Lower leg skin (tissue), 4 donors: ENCODE measurements around the gene MRTO4. TPM values are rescaled to one million over a fixed set of nuclear protein-coding genes. Genes with fewer than 3 reads are reported as not detected.
"Not testable (repeated sequence)": the region's sequence is repeated elsewhere in the genome, so short reads cannot be mapped to it uniquely, and the experiment has no call there.

Experiments used
- DNase-seq, 2 donors: peaks; one replicate each; pipeline ENCODE4 v3.0.0-alpha.2; 2019; ENCODE audit warnings: low spot score in 2 of 2
- H3K4me3 ChIP-seq: fragments of 200-600 bp; sonication (generic); 2 replicates; pipeline ENCODE4 v1.5.1; 2017; ENCODE audit warnings: mild to moderate bottlenecking, low read depth; ENCODE audit not compliant: poor library complexity, severe bottlenecking
- POLR2A ChIP-seq, 2 donors: fragments of 450-650 bp; IDR thresholded peaks; one replicate each; pipeline ENCODE4 v1.6.1; 2016 to 2017; ENCODE audit warnings: antibody characterized with exemption in 2 of 2, mild to moderate bottlenecking in 1 of 2, moderate library complexity in 1 of 2
- WGBS, 2 donors: methylation state at CpG; one replicate each; pipeline ENCODE4 v1.1.5; 2018; 5-methylcytosine and 5-hydroxymethylcytosine counted together
- intact Hi-C: fragments of 100-400 bp; cut with DNase I; formaldehyde crosslinking; loops from one replicate; pipeline ENCODE4 v1.15.0; 2023; ENCODE audit warnings: low total_unique reads
- total RNA-seq, 4 donors: library from RNA; depleted of rRNA; stranded (reverse); fragments of >200 nt; gene quantifications; one replicate each; pipeline ENCODE4 v1.1.0, GENCODE V29; 2016
- TF ChIP-seq, protein P1 (sequence below), 3 donors: fragments of 450-650 bp; IDR thresholded peaks; one replicate each; pipeline ENCODE4 v1.5.1; 2016; ENCODE audit warnings: antibody characterized with exemption in 3 of 3, mild to moderate bottlenecking in 3 of 3, moderate library complexity in 2 of 3

The MRTO4 gene
- total RNA-seq, 4 donors from 2014 or later = 12.4 to 26.4 (median 20.9) TPM

DNA sequence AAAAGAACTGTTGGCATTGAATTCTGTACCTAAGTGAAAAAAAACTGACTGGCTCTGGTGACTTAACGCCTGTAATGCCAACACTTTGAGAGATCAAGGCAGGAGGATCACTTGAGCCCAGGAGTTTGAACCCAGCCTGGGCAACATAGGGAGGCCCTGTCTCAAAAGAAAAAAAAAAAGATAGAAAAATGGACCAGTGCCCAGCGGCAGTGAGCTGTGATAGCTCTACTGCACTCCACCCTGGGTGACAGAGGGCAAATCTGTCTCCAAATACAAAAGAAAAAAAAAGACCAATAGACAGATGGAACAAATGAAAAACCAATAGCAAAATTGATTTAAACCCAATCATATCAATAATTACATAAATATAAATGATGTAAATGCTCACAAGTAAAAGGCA is 37.6 kb downstream of the MRTO4 start:
- 26 to 32% methylated on average over 2 of the region's 2 CpGs for WGBS, 2 donors
- intact Hi-C loops = no loop called here
- no peak for TF ChIP-seq POLR2A (IDR thresholded peaks at IDR 0.05)
- TF ChIP-seq, protein P1, sequence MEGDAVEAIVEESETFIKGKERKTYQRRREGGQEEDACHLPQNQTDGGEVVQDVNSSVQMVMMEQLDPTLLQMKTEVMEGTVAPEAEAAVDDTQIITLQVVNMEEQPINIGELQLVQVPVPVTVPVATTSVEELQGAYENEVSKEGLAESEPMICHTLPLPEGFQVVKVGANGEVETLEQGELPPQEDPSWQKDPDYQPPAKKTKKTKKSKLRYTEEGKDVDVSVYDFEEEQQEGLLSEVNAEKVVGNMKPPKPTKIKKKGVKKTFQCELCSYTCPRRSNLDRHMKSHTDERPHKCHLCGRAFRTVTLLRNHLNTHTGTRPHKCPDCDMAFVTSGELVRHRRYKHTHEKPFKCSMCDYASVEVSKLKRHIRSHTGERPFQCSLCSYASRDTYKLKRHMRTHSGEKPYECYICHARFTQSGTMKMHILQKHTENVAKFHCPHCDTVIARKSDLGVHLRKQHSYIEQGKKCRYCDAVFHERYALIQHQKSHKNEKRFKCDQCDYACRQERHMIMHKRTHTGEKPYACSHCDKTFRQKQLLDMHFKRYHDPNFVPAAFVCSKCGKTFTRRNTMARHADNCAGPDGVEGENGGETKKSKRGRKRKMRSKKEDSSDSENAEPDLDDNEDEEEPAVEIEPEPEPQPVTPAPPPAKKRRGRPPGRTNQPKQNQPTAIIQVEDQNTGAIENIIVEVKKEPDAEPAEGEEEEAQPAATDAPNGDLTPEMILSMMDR (IDR thresholded peaks at IDR 0.05) = no peak
- no peak for DNase-seq
- peak overlapping the region; percentile 32 for H3K4me3 ChIP-seq

DNA sequence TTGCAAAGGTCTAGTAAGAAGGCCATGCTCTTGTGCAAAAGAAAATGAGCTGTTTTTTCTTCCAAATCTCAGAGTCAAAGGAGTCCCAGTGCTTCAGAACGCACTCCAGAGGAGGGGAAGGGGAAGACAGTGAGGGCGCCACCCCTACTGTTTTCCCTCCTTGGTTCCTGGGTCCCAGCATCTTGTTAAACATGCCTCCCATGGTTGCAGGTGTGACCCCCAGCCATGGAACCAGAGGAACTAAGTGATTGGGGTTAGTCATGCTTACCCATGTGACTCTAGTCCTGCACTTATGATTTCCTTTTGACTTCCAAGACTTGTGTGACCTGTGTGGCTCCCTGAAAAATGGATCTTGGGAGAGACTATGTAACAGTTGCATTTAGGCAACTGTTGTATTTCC is 43.0 kb downstream of the MRTO4 start:
- DNase-seq = no peak
- WGBS, 2 donors = 96 to 97% methylated on average over 2 of the region's 2 CpGs
- TF ChIP-seq, protein P1 (IDR thresholded peaks at IDR 0.05) = no peak
- H3K4me3 ChIP-seq = no peak overlapping the region
- intact Hi-C loops = no loop called here

DNA sequence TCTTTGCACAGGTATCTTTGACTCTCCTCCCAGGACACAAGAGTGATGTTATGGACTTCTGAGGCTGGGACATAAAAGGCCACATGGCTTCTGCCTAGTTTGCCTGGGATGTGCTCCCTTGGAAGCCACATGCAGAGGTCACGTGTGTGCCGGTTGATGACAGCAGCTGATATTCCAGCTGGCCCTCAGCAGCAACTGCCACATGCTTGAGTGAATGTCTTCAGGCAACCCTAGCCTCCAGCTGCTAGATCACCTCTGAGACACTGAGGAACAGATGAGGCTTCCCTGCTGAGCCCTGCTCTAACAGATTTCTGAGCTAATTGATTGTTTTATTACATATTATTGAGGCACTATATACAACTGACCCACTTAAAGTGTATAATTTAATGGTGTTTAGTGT is 48.6 kb downstream of the MRTO4 start:
- DNase-seq = no peak
- 78 to 80% methylated on average over 2 of the region's 2 CpGs for WGBS, 2 donors
- no peak overlapping the region for H3K4me3 ChIP-seq
- no peak for TF ChIP-seq POLR2A (IDR thresholded peaks at IDR 0.05)
- TF ChIP-seq, protein P1 (IDR thresholded peaks at IDR 0.05) = no peak
- intact Hi-C loops = no loop called here

DNA sequence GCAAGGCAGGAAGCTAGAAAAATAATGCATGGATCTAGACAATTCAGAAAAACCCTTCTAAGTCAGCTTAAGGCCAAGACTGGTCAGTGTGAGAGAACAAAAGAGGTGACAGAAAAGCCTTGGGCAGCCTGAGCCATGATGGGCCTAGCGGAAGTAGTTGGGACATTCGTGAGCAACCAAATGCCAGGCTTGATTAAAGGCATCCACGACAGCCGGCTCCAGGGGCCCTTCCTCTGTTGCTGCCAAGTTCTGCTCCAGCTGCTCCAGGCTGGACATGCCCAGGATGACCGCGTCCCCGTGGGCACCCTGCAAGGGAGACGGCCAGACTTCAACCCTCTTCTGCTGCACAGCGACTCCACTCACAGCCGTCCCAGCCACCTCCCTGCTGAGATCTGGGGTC is 52.5 kb downstream of the MRTO4 start:
- intact Hi-C loops, DNase-seq, H3K4me3 ChIP-seq: not testable (repeated sequence)
- 90 to 93% methylated on average over 10 of the region's 10 CpGs for WGBS, 2 donors

DNA sequence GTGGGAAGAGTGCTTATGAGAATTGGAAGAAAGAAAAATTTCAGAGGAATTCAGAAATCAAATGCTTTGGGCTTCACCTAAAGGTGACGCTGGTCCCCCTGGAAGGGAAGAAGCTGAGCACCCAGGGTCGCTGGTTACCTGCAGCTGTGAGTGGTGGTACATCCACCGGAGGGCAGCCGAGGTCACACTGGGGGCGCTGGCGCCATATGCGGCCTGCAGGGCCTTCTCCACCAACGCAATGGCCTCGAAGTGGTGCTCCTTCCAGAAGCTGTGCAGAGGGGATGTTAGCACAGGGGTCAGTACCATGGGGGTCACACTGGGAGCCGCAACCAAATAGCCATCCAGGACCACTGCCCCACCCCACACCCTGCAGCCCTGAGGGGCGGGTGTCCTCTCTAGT is 54.3 kb downstream of the MRTO4 start:
- 93 to 97% methylated on average over 10 to 11 of the region's 11 CpGs for WGBS, 2 donors
- no peak for DNase-seq

DNA sequence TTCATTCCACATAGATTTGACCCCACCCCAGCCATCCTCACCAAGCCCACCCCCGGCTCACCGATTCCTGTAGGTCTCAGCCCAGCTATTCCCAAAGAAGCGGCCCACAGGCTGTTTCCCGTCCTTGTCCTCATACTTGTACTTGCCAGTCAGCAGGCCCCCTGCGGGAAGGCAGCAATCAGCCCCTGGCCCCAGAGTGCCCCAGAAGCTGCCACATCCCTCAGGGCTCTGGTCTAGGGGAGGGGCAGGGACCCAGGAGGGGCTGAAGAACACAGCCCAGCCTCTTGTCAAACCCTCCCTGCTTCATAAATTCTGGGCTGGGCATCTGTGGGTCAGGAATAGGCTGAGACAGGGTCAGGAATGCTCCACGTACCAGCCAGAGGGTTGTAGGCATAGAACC is 55.3 kb downstream of the MRTO4 start:
- intact Hi-C loops = no loop called here
- H3K4me3 ChIP-seq = no peak overlapping the region
- no peak for TF ChIP-seq POLR2A (IDR thresholded peaks at IDR 0.05)
- TF ChIP-seq, protein P1 (IDR thresholded peaks at IDR 0.05) = no peak
- 93 to 95% methylated on average over 6 of the region's 6 CpGs for WGBS, 2 donors
- DNase-seq = no peak

More for the DNA sequence above, 54.3 kb downstream of the MRTO4 start:
- TF ChIP-seq, protein P1 (IDR thresholded peaks at IDR 0.05) = no peak
- TF ChIP-seq POLR2A (IDR thresholded peaks at IDR 0.05) = no peak
- no peak overlapping the region for H3K4me3 ChIP-seq
- intact Hi-C loops = no loop called here
